NCI-H1048 (cell line): ENCODE results near the gene FAAP20.

ENCODE experiments used
- DNase-seq: peaks from one replicate; lab custom pipeline; 2025; lab: John Stamatoyannopoulos, UW

The FAAP20 gene

GRCh38 chr1:2210084-2210653 is 15.6 kb upstream of the FAAP20 start:
- DNase-seq: no peak

GRCh38 chr1:2209400-2210083 is 15.0 kb upstream of the FAAP20 start:
- DNase-seq: no peak

GRCh38 chr1:2208309-2209239 is 14.0 kb upstream of the FAAP20 start:
- DNase-seq: no peak

- no peak for DNase-seq
These were observed 12.4 kb upstream of the FAAP20 start for GRCh38 chr1:2206813-2207487.

- DNase-seq: peak; percentile 75
These were observed 10.8 kb upstream of the FAAP20 start for GRCh38 chr1:2205191-2205952.

GRCh38 chr1:2204415-2205190 is 10.0 kb upstream of the FAAP20 start:
- no peak for DNase-seq

GRCh38 chr1:2203671-2204414 is 9.3 kb upstream of the FAAP20 start:
- no peak for DNase-seq

GRCh38 chr1:2202843-2203601 is 8.4 kb upstream of the FAAP20 start:
- no peak for DNase-seq

- DNase-seq: no peak
These were observed 7.5 kb upstream of the FAAP20 start for GRCh38 chr1:2202008-2202575.

GRCh38 chr1:2201062-2201461 is 6.5 kb upstream of the FAAP20 start:
- no peak for DNase-seq

- no peak for DNase-seq
These were observed 5.9 kb upstream of the FAAP20 start for GRCh38 chr1:2200308-2200943.

GRCh38 chr1:2199042-2199810 is 4.7 kb upstream of the FAAP20 start:
- DNase-seq: peak; percentile 42

- no peak for DNase-seq
These were observed 4.0 kb upstream of the FAAP20 start for GRCh38 chr1:2198571-2198970.

GRCh38 chr1:2197707-2198165 is 3.2 kb upstream of the FAAP20 start:
- no peak for DNase-seq

- DNase-seq: no peak
These were observed 2.5 kb upstream of the FAAP20 start for GRCh38 chr1:2196901-2197638.

GRCh38 chr1:2195785-2196184 is 1.2 kb upstream of the FAAP20 start:
- no peak for DNase-seq
